Thyroid gland (tissue), 4 donors: ENCODE results near the gene ATPAF1. TPM values are rescaled to one million over a fixed set of nuclear protein-coding genes. Genes with fewer than 3 reads are reported as not detected.

Source experiments
- DNase-seq, 2 donors: peaks; one replicate each; pipeline ENCODE4 v3.0.0-alpha.2; 2019
- H3K27ac ChIP-seq, 3 donors: fragments of 200-600 bp; sonication (generic); 1 replicate in 2 of 3; 2 replicates in 1 of 3; pipeline ENCODE4 v1.5.1; 2016 to 2019; ENCODE audit warnings: mild to moderate bottlenecking in 1 of 3, moderate library complexity in 1 of 3
- H3K27me3 ChIP-seq: fragments of 200-600 bp; sonication (generic); one replicate; pipeline ENCODE4 v1.5.1; 2019
- H3K36me3 ChIP-seq, 2 donors: fragments of 200-600 bp; sonication (generic); one replicate each; pipeline ENCODE4 v1.5.1; 2016 to 2019
- H3K4me1 ChIP-seq, 2 donors: fragments of 200-600 bp; sonication (generic); one replicate each; pipeline ENCODE4 v1.5.1; 2017 to 2019
- H3K4me3 ChIP-seq, 3 donors: fragments of 200-600 bp; sonication (generic); replicated peaks in 1 of 3; 1 replicate in 2 of 3; 2 replicates in 1 of 3; pipeline ENCODE4 v1.5.1; 2016; ENCODE audit warnings: mild to moderate bottlenecking in 1 of 3
- H3K9me3 ChIP-seq: fragments of 200-600 bp; sonication (generic); one replicate; pipeline ENCODE4 v1.5.1; 2017
- POLR2A ChIP-seq, 2 donors: fragments of 450-650 bp; IDR thresholded peaks; one replicate each; pipeline ENCODE4 v1.6.1; 2017; ENCODE audit warnings: antibody characterized with exemption in 2 of 2, mild to moderate bottlenecking in 2 of 2, moderate library complexity in 1 of 2
- WGBS, 2 donors: methylation state at CpG; one replicate each; pipeline ENCODE4 v1.1.5; 2017; 5-methylcytosine and 5-hydroxymethylcytosine counted together
- intact Hi-C: fragments of 100-400 bp; cut with DNase I; formaldehyde crosslinking; loops from one replicate; pipeline ENCODE4 v1.15.1; 2023
- total RNA-seq, 4 donors: library from RNA; depleted of rRNA; stranded (reverse); fragments of >200 nt; gene quantifications; one replicate each; pipeline ENCODE4 v1.2.3, GENCODE V29; 2016
- TF ChIP-seq, protein P1 (sequence below), 6 experiments: fragments of 200-600 bp in 3 of 6; fragments of 450-650 bp in 3 of 6; sonication (generic) in 3 of 6; IDR thresholded peaks; one replicate each; pipeline ENCODE4 v1.5.1; 2016 to 2019; ENCODE audit warnings: antibody characterized with exemption in 6 of 6, mild to moderate bottlenecking in 2 of 6, inconsistent platforms in 1 of 6, moderate library complexity in 1 of 6

ATPAF1 gene
- total RNA-seq, 4 donors from 2014 or later, result 48.0 to 85.6 (median 56.3) TPM

- Histone ChIP-seq H3K4me3 (no peak overlapping the region), H3K4me1 (no peaks in the 10 kb centered on the region), H3K27me3 (no peaks in the 10 kb centered on the region), H3K27ac (no peak overlapping the region), H3K9me3 (no peaks in the 10 kb centered on the region), H3K36me3 (peaks cover 28 to 29% of the 10 kb centered on the region in 2 donors)
- 83 to 95% methylated on average over 4 of the region's 4 CpGs for WGBS, 2 donors
- no peak for DNase-seq
- intact Hi-C loops, result no loop called here
- TF ChIP-seq POLR2A (IDR thresholded peaks at IDR 0.05), result no peak
- TF ChIP-seq, protein P1, sequence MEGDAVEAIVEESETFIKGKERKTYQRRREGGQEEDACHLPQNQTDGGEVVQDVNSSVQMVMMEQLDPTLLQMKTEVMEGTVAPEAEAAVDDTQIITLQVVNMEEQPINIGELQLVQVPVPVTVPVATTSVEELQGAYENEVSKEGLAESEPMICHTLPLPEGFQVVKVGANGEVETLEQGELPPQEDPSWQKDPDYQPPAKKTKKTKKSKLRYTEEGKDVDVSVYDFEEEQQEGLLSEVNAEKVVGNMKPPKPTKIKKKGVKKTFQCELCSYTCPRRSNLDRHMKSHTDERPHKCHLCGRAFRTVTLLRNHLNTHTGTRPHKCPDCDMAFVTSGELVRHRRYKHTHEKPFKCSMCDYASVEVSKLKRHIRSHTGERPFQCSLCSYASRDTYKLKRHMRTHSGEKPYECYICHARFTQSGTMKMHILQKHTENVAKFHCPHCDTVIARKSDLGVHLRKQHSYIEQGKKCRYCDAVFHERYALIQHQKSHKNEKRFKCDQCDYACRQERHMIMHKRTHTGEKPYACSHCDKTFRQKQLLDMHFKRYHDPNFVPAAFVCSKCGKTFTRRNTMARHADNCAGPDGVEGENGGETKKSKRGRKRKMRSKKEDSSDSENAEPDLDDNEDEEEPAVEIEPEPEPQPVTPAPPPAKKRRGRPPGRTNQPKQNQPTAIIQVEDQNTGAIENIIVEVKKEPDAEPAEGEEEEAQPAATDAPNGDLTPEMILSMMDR (IDR thresholded peaks at IDR 0.05), result no peak
Observed at GRCh38 chr1:46592823-46593222, 75.3 kb downstream of the ATPAF1 start.

DNA sequence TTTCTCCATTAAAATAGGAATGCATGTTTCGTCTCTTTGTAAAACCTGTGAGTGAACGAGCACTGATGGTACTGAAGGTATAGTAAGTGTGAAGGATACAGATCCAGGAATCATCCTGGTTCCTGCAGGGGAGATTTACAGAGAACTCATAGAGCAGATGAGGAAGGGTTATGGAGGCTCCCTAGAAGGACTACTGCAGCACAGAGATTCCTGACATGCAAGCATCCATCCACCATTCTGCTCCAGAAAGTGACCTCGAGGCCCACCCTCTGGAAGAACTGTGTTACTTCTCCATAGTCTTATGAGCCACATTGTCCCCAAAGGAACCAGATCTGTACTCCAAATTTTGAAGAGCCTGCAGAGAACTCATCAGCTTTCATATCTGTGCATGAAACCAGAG is 78.6 kb downstream of the ATPAF1 start:
- intact Hi-C loops, result no loop called here
- TF ChIP-seq, protein P1 (IDR thresholded peaks at IDR 0.05), result no peak
- no peak for TF ChIP-seq POLR2A (IDR thresholded peaks at IDR 0.05)
- Histone ChIP-seq H3K27me3 (no peaks in the 10 kb centered on the region), H3K4me3 (no peak overlapping the region), H3K36me3 (peaks cover 28 to 32% of the 10 kb centered on the region in 2 donors), H3K4me1 (no peaks in the 10 kb centered on the region), H3K27ac (no peak overlapping the region), H3K9me3 (no peaks in the 10 kb centered on the region)
- 92% methylated on average over 3 of the region's 3 CpGs for WGBS, 2 donors
- DNase-seq, result no peak

DNA sequence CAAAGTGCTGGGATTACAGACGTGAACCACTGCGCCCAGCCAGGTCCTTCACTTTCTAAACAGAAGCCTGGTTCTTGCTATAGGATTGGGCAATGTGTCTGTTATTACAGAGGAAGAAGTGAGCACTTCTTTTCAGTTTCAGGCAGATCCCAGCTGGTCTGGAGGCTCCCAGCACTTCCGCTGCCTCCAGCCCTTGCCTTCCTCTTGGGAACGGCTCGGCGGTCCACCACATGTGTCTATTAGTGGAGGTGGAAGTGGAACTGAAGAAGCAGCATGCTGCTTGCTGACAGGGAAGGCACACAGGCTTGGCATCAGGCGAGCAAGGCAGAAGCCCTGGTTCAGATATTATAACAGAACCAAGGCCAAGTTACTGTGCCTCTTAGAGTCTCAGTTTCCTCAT is 81.1 kb downstream of the ATPAF1 start:
- no peaks in the 10 kb centered on the region for H3K9me3 ChIP-seq
- no peaks in the 10 kb centered on the region for H3K27me3 ChIP-seq
- intact Hi-C loops, result no loop called here
- 84% methylated on average over 7 of the region's 7 CpGs for WGBS, 2 donors
- H3K4me1 ChIP-seq, result no peaks in the 10 kb centered on the region
- no peak for DNase-seq
- no peak overlapping the region for H3K27ac ChIP-seq
- TF ChIP-seq, protein P1 (IDR thresholded peaks at IDR 0.05), result no peak
- TF ChIP-seq POLR2A (IDR thresholded peaks at IDR 0.05), result no peak
- H3K36me3 ChIP-seq, result peaks cover 15 to 25% of the 10 kb centered on the region in 2 donors
- no peak overlapping the region for H3K4me3 ChIP-seq

DNA sequence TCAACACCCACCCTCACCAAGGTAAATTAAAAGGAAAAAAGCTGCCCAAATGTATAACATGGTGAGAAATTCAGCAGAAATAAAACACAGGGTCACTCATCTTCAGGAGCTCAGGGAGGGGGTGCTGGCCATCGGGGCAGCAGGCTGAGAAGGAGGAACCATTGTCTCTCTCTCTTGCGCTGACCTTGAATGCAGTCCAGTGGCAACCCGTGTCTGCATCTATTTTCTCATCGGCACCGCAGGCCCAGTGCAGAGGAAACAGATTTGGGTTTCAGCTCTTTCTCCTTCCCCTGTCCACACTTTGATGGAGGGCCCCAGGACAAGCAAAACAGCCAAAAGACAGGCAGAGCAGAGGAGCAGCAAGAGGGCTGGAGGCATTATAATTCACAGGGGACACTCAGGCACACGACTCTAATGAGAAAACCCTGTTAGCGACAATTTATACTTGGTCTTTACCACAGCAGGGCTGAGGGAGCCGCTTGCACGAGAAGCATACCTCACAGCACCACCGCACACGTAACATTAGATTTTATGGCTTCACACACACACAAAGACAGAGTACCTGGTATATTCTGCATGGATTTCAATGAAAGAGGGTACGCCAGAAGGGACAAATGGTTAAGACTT is 82.7 kb downstream of the ATPAF1 start:
- H3K27ac ChIP-seq, result no peak overlapping the region
- 86 to 87% methylated on average over 12 of the region's 12 CpGs for WGBS, 2 donors
- peaks cover under 1 to 13% of the 10 kb centered on the region in 2 donors for H3K36me3 ChIP-seq
- H3K4me3 ChIP-seq, result no peak overlapping the region
- no peaks in the 10 kb centered on the region for H3K27me3 ChIP-seq
- H3K9me3 ChIP-seq, result no peaks in the 10 kb centered on the region
- no peak for TF ChIP-seq POLR2A (IDR thresholded peaks at IDR 0.05)
- TF ChIP-seq, protein P1 (IDR thresholded peaks at IDR 0.05), result no peak
- intact Hi-C loops, result no loop called here
- H3K4me1 ChIP-seq, result no peaks in the 10 kb centered on the region
- DNase-seq, result no peak

- H3K4me1 ChIP-seq, result no peaks in the 10 kb centered on the region
- H3K9me3 ChIP-seq, result no peaks in the 10 kb centered on the region
- intact Hi-C loops, result no loop called here
- WGBS, 2 donors, result 85 to 89% methylated on average over 5 of the region's 5 CpGs
- no peak for DNase-seq
- no peak overlapping the region for H3K27ac ChIP-seq
- no peak overlapping the region for H3K4me3 ChIP-seq
- TF ChIP-seq POLR2A (IDR thresholded peaks at IDR 0.05), result no peak
- TF ChIP-seq, protein P1 (IDR thresholded peaks at IDR 0.05), result no peak
- H3K36me3 ChIP-seq, result peaks cover 6 to 30% of the 10 kb centered on the region in 2 donors
- no peaks in the 10 kb centered on the region for H3K27me3 ChIP-seq
Observed at GRCh38 chr1:46583494-46583893, 84.7 kb downstream of the ATPAF1 start.
